ENCODE data around the gene POU4F3.

The POU4F3 gene

GRCh38 chr5:146302406-146302805, 36.2 kb upstream of the POU4F3 start:
- DNase-seq: no peak
- Histone ChIP-seq H3K36me3 (no peaks in the 10 kb centered on the region), H3K27ac (no peak overlapping the region), H3K4me3 (no peak overlapping the region), H3K27me3 (no peaks in the 10 kb centered on the region), H3K4me1 (no peaks in the 10 kb centered on the region), H3K9me3 (no peaks in the 10 kb centered on the region)
- intact Hi-C loops (cut with DNase I; ENCODE audit: low total_unique reads): no loop called here
- TF ChIP-seq CTCF (IDR thresholded peaks at IDR 0.05): no peak

- Histone ChIP-seq H3K4me3 (no peak overlapping the region), H3K36me3 (no peaks in the 10 kb centered on the region), H3K27me3 (no peaks in the 10 kb centered on the region), H3K9me3 (no peaks in the 10 kb centered on the region), H3K4me1 (no peaks in the 10 kb centered on the region), H3K27ac (no peak overlapping the region)
- DNase-seq: no peak
- no peak for TF ChIP-seq CTCF (IDR thresholded peaks at IDR 0.05)
- intact Hi-C loops (cut with DNase I; ENCODE audit: low total_unique reads): no loop called here
Measured at GRCh38 chr5:146306838-146307237, 31.8 kb upstream of the POU4F3 start.

- no peak for DNase-seq
- H3K9me3 ChIP-seq: no peaks in the 10 kb centered on the region
- no peak overlapping the region for H3K4me3 ChIP-seq
- intact Hi-C loops (cut with DNase I; ENCODE audit: low total_unique reads): no loop called here
- no peak overlapping the region for H3K27ac ChIP-seq
- no peaks in the 10 kb centered on the region for H3K27me3 ChIP-seq
- no peak for TF ChIP-seq CTCF (IDR thresholded peaks at IDR 0.05)
- H3K4me1 ChIP-seq: no peaks in the 10 kb centered on the region
- no peaks in the 10 kb centered on the region for H3K36me3 ChIP-seq
Measured at GRCh38 chr5:146307796-146308195, 30.8 kb upstream of the POU4F3 start.

GRCh38 chr5:146310540-146310939, 28.1 kb upstream of the POU4F3 start:
- Histone ChIP-seq H3K9me3 (no peaks in the 10 kb centered on the region), H3K36me3 (no peaks in the 10 kb centered on the region), H3K27me3 (no peaks in the 10 kb centered on the region), H3K4me3 (no peak overlapping the region), H3K4me1 (no peaks in the 10 kb centered on the region), H3K27ac (no peak overlapping the region)
- no peak for DNase-seq
- intact Hi-C loops (cut with DNase I; ENCODE audit: low total_unique reads): no loop called here
- no peak for TF ChIP-seq CTCF (IDR thresholded peaks at IDR 0.05)

DNA sequence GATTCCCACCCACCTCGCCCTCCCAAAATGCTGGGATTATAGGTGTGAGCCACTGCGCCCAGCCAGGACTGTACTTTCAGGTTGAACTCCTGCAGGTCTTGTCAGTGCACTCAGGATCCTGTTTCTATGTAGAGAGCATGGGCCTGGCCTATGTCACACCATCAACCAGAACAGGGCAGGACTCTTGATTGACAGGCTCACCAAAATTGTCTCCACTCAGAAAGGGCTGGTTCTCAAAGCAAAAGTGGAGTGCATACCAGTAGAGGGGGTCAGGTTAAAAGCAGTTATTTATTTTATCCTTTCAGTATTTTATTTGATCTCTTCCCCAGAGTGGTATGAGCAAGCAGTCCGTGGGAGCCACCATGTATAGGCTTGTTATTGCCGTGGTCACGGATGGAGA, 27.4 kb upstream of the POU4F3 start:
- Histone ChIP-seq H3K4me3 (no peak overlapping the region), H3K4me1 (no peaks in the 10 kb centered on the region), H3K36me3 (no peaks in the 10 kb centered on the region), H3K27ac (no peak overlapping the region), H3K27me3 (no peaks in the 10 kb centered on the region), H3K9me3 (no peaks in the 10 kb centered on the region)
- no peak for DNase-seq
- no peak for TF ChIP-seq CTCF (IDR thresholded peaks at IDR 0.05)
- intact Hi-C loops (cut with DNase I; ENCODE audit: low total_unique reads): no loop called here

DNA sequence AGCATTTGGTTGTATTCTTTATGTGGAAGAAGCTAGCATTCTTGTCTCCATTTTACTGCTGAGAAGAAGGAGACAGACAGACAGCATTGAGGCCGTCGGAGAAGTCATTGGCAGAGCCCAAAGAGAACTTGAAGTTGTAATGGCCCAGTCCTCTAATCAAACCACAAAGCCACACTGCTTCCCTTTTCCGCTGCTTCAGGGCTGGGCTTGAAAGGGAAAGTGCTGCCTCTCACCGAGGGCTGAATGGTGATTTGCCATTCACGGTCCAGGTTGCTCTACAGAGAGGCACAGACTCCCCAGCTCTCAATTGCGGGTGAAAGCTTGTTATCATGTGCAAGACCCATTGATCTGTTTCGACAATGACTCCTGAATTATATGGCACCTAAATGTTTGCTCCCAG, 25.6 kb upstream of the POU4F3 start:
- intact Hi-C loops (cut with DNase I; ENCODE audit: low total_unique reads): no loop called here
- no peak for DNase-seq
- H3K4me1 ChIP-seq: no peaks in the 10 kb centered on the region
- H3K9me3 ChIP-seq: no peaks in the 10 kb centered on the region
- no peak for TF ChIP-seq CTCF (IDR thresholded peaks at IDR 0.05)
- H3K4me3 ChIP-seq: no peak overlapping the region
- H3K36me3 ChIP-seq: no peaks in the 10 kb centered on the region
- no peak overlapping the region for H3K27ac ChIP-seq
- no peaks in the 10 kb centered on the region for H3K27me3 ChIP-seq

Data from tibial artery (tissue), 4 donors.